TTC549 (cell line): Measurements from ENCODE around the gene DPH5.

ENCODE experiments used
- FAIRE-seq: peaks from 2 replicates; lab custom pipeline; 2012; peaks lifted over from hg19 to GRCh38; lab: Jason Lieb, UNC

The DPH5 gene

GRCh38 chr1:100941580-100942216 is 83.9 kb downstream of the DPH5 start:
- no peak for FAIRE-seq

DNA sequence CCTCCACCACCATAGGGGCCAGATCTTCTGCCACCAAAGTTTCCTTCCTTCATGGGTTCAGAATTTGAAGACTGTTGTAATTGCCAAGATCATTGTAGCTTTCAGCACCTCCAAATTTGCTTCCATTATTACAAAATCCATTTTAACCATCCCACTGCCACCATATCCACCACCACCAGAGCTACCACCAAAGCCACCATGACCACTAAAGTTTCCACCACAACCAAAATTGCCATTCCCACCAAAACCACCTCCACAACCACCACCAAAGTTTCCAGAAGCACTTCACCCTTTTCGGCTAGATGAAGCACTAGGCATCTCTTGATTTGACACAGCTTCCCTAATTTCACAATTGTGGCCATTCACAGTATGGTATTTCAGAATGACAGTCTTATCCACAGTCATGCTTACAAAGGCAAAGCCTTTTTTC is 84.5 kb downstream of the DPH5 start:
- FAIRE-seq: no peak
